LNCAP (cell line): ENCODE measurements around the gene LCOR.

Experiments used
- TF ChIP-seq, protein P1 (sequence below): fragments of 450-650 bp; IDR thresholded peaks from 2 replicates; pipeline ENCODE4 v1.5.1; 2017; ENCODE audit warnings: mild to moderate bottlenecking

The LCOR gene

DNA sequence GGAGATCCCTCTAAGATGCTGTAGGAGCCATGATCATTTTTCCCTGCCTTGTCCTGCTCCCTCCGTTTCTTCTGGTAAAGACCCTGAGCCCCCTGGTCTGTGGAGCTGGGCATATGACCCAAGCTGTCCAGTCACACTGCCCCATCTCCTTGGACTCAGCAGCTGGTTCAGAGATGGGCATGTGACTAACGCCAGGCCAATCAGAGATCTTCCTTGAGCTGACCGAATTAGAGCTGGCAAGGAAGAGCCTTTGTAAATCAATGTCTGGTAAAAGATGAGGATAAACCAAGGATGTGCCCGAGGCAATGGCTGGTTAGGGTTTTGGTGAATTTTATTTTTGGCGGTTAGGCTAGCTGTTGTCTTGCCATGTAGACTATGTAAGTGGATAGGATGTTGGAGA is 173.3 kb downstream of the LCOR start:
- TF ChIP-seq, protein P1, sequence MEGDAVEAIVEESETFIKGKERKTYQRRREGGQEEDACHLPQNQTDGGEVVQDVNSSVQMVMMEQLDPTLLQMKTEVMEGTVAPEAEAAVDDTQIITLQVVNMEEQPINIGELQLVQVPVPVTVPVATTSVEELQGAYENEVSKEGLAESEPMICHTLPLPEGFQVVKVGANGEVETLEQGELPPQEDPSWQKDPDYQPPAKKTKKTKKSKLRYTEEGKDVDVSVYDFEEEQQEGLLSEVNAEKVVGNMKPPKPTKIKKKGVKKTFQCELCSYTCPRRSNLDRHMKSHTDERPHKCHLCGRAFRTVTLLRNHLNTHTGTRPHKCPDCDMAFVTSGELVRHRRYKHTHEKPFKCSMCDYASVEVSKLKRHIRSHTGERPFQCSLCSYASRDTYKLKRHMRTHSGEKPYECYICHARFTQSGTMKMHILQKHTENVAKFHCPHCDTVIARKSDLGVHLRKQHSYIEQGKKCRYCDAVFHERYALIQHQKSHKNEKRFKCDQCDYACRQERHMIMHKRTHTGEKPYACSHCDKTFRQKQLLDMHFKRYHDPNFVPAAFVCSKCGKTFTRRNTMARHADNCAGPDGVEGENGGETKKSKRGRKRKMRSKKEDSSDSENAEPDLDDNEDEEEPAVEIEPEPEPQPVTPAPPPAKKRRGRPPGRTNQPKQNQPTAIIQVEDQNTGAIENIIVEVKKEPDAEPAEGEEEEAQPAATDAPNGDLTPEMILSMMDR: no peak

DNA sequence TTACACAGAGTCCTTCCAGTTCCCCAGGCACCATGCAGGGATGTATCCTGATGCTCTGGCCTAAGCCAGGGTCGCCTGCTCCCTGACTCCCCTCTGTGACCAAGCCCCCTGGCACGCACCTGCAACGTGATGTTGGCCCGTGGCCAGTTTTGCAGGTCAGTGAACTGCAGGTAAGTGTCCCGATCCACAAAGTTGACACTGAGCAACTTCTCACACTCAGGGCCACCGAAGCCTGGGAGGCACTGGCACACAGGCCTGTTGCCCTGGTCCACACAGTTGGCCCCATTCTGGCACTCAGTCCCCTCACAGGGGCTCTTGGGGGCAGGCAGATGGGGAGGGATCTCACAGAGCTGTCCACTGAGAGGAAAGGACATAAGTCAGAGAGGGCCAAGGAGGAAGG is 174.3 kb downstream of the LCOR start:
- TF ChIP-seq, protein P1: no peak

DNA sequence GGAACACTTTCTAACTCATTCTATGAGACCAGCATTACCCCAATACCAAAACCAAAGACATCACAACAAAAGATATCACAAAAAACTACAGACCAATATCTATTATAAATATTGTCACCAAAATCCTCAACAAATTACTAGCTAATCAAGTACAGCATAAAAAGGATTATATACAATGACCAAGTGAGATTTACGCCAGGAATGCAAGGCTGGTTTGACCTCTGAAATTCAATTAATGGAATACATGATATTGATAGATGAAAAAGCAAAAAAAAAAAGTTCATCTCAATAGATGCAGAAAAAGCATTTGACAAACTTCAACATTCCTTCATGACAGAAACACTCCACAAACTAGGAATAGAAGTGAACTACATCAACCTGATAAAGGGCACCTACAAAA is 175.3 kb downstream of the LCOR start:
- TF ChIP-seq, protein P1: no peak

DNA sequence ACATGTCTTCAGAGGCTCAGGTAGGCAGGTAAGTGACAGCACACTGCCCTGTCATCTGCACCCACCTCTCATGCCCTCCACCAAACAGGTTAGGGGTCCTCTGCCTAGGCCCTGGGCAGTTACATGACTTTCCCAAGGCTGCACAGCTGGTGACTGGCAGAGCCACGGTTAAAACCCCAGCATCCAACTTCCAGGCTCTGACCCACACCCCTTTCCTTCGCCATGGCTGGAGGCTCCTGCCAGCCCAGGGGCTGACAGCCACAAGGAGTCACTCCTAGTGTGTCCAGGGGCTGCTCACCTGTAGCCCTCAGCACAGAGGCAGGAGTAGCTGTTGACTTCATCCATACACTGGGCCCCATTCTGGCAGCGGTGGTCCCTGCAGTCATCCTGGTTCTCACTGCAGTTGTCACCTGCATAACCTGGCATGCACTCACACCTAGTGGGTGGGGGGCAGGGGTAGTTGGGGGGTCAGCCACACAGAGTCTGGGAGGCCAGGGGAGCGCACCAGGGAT is 178.7 kb downstream of the LCOR start:
- TF ChIP-seq, protein P1: no peak

DNA sequence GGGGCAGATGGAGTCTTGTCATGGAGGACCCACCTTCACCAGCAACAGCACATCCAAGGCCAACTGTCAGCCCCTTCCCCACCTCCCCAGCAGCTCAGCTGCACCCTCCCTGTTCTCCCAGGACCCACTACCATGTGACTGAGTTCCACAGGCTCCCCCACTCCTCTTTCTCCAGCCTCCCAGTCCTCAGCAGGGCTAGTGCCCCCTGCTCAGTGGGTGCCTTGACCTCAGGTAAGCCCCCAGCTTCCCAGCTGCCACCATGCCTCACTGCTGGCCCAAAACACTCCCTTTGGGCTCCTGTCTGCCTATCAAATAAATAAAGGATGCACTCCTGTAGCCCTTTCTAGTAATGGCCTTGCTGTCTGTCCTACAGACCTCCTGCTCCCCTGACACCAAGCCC is 179.3 kb downstream of the LCOR start:
- TF ChIP-seq, protein P1: no peak

DNA sequence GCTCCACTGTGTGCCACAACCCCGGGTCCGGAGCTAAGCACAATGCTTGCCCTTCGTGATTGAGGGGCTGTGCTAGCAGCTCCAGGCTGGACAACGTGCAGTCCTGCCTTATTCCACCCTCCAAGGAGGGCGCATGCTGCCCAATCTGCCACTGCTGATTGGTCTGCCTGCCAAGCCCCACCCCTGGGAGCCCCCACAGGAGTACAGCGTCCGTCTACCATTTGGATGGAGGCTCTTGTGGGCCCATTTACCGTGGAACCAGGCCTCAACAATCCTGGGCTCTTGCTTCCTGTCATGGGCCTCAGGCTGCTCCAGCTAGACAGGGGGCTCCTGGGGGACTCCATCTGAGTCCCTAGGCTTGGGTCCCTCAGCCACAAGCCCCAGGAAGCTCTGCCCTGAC is 180.4 kb downstream of the LCOR start:
- TF ChIP-seq, protein P1: no peak

DNA sequence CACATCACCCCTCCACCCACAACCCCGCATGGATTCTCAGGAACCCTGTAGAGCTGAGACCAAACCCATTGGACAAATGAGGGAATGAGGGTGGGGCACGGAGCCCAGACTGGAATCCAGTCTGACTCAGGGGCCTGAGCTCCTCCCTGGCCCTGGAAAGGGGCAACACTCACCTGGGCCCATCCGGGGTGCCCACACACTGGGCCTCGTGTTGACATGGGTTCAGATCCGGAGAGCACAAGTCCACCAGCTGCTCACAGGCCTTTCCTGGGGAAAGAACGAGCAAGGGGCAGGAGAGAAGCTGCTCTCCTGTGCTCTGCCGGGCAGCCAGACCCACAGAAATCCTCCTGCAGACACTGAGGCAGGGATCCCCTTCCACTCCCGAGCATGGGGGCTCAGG is 181.5 kb downstream of the LCOR start:
- TF ChIP-seq, protein P1: no peak

DNA sequence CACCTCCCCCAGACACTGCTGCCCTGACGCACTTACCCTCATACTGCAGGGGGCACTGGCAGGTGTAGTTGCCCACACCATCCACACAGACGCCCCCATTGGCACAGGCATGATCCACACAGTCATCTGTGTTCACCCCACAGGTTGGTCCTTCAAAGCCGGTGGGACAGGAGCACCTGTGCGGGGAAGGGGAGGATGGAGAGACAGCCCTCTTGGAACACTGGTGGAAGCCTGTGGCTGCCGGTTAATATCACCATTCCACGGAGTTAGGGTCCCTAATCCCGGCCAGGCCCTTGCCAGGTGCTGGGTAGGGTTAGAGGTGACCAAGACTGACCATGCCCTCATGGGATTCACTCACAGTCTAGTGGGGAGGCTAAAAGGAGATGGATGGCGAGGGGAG is 181.9 kb downstream of the LCOR start:
- TF ChIP-seq, protein P1: no peak
